Keratinocyte (primary cell): Measurements from ENCODE around the gene MINDY1.

Experiments used
- EZH2 ChIP-seq: IDR thresholded peaks from one replicate; pipeline ENCODE4 v1.6.1; 2012; ENCODE audit warnings: inconsistent platforms, mild to moderate bottlenecking, low read length, moderate library complexity
- TF ChIP-seq, protein P1 (sequence below), 3 experiments: IDR thresholded peaks in 1 of 3; conservative IDR thresholded peaks in 1 of 3; optimal IDR thresholded peaks in 1 of 3; 2 replicates in 2 of 3; 3 replicates in 1 of 3; pipeline versions ENCODE3 to v1.5.1; 2011; ENCODE audit warnings: low read length in 3 of 3, mild to moderate bottlenecking in 3 of 3, moderate library complexity in 2 of 3, control low read depth in 1 of 3, inconsistent platforms in 1 of 3; ENCODE audit not compliant: insufficient read depth in 2 of 3; ENCODE audit errors: extremely low read depth in 1 of 3

GRCh38 chr1:151006327-151007052, at the start of gene MINDY1:
- TF ChIP-seq, protein P1, sequence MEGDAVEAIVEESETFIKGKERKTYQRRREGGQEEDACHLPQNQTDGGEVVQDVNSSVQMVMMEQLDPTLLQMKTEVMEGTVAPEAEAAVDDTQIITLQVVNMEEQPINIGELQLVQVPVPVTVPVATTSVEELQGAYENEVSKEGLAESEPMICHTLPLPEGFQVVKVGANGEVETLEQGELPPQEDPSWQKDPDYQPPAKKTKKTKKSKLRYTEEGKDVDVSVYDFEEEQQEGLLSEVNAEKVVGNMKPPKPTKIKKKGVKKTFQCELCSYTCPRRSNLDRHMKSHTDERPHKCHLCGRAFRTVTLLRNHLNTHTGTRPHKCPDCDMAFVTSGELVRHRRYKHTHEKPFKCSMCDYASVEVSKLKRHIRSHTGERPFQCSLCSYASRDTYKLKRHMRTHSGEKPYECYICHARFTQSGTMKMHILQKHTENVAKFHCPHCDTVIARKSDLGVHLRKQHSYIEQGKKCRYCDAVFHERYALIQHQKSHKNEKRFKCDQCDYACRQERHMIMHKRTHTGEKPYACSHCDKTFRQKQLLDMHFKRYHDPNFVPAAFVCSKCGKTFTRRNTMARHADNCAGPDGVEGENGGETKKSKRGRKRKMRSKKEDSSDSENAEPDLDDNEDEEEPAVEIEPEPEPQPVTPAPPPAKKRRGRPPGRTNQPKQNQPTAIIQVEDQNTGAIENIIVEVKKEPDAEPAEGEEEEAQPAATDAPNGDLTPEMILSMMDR (optimal IDR thresholded peaks at IDR 0.05 in 1 of 3, IDR thresholded peaks at IDR 0.05 in 1 of 3, conservative IDR thresholded peaks at IDR 0.05 in 1 of 3; ENCODE audit: extremely low read depth in 1 of 3, insufficient read depth in 2 of 3, low read length in 3 of 3), result peak; percentile 49 to 73 (median 52)
- no peak for TF ChIP-seq EZH2
